ENCODE data around the gene MAGI3.

MAGI3 gene

DNA sequence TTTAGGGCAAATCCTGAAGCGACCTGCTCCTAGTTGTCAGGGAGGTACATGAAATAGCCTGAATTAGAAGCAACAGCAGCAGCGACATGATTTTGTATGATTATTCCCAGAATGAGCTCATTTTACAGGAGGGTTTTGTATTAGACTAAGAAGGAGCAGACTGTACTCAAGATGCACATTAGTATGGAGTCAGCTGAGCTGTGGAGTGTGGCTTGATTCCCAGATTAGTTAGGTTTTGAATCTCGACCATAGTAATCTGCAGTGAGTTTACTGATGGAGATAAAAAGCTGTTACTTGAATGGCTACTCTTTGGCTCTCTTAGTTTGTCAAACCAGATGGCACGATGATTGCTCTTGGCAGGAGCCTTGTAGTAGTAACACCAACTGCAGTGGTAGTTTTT lies 225.8 kb downstream of the MAGI3 start:
- Histone ChIP-seq H3K27me3 (ENCODE audit: control insufficient read depth in 1 of 2, insufficient read depth in 2 of 2, low read length in 2 of 2) (no peaks in the 10 kb centered on the region), H3K4me3 (ENCODE audit: low read length in 2 of 2) (no peak overlapping the region), H3K27ac (ENCODE audit: low read length) (no peak overlapping the region), H3K36me3 (ENCODE audit: control insufficient read depth in 2 of 2, insufficient read depth in 2 of 2, low read length in 2 of 2) (no peaks in the 10 kb centered on the region), H3K4me1 (ENCODE audit: control insufficient read depth, insufficient read depth, low read length) (no peaks in the 10 kb centered on the region), H3K9me3 (ENCODE audit: control insufficient read depth in 2 of 2, low read length in 2 of 2) (no peaks in the 10 kb centered on the region), H3K9ac (ENCODE audit: low read length in 2 of 2) (no peak overlapping the region)

DNA sequence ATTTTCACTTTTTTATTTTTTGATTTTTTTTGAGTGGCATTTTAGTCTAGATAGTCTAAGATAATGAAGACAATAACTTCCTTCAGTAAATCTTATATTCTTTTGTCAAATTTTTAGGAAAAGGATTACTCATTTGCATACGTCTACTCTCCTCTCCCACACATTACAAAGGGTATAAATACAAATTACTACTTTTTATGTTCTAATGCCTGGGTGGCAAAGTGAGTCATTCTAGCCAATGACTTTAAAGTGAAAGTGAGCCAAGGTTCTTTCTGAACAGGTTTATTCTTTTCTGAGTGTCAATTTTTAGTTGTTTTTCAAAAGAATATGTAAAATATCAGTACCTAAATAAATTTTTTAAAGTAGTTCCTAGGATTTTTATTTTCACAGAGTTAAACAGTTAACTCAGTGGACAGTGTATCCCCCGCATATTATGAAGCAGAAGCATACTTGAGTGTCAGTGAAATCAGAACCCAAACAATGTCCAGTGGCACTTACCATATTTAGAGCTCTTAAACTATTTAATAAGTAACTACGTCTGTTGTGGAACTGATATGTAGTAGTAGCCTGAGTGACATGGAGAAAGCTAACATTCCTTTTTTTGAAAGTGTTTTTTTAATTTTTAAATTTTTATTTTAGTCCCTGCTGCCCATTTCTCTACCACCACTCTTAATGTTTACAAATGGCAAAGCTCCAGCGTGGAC lies 227.3 kb downstream of the MAGI3 start:
- Histone ChIP-seq H3K4me3 (ENCODE audit: low read length in 2 of 2) (no peak overlapping the region), H3K27ac (ENCODE audit: low read length) (no peak overlapping the region), H3K9me3 (ENCODE audit: control insufficient read depth in 2 of 2, low read length in 2 of 2) (no peaks in the 10 kb centered on the region)

DNA sequence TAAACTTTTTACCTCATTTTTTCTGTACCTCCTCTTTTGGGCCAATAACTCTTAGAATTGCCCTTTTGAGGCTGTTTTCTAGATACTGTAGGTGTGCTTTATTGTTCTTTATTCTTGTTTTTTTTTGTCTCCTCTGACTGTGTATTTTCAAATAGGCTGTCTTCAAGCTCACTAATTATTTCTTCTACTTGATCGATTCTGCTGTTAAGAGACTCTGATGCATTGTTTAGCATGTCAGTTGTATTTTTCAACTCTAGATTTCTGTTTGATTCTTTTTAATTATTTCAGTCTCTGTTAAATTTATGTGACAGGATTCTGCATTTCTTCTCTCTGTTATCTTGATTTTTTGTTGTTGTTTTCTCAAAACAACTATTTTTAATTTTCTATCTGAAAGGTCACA lies 238.7 kb downstream of the MAGI3 start:
- H3K27ac ChIP-seq (ENCODE audit: low read length), result no peak overlapping the region
- no peaks in the 10 kb centered on the region for H3K27me3 ChIP-seq (ENCODE audit: control insufficient read depth in 1 of 2, insufficient read depth in 2 of 2, low read length in 2 of 2)
- H3K9ac ChIP-seq (ENCODE audit: low read length in 2 of 2), result no peak overlapping the region
- H3K4me3 ChIP-seq (ENCODE audit: low read length in 2 of 2), result no peak overlapping the region
- H3K9me3 ChIP-seq (ENCODE audit: control insufficient read depth in 2 of 2, low read length in 2 of 2), result peaks cover 0 to 3% of the 10 kb centered on the region in 2 donors
- no peaks in the 10 kb centered on the region for H3K36me3 ChIP-seq (ENCODE audit: control insufficient read depth in 2 of 2, insufficient read depth in 2 of 2, low read length in 2 of 2)
- H3K4me1 ChIP-seq (ENCODE audit: control insufficient read depth, insufficient read depth, low read length), result no peaks in the 10 kb centered on the region

More for the DNA sequence above, 227.3 kb downstream of the MAGI3 start:
- no peak overlapping the region for H3K9ac ChIP-seq (ENCODE audit: low read length in 2 of 2)
- no peaks in the 10 kb centered on the region for H3K27me3 ChIP-seq (ENCODE audit: control insufficient read depth in 1 of 2, insufficient read depth in 2 of 2, low read length in 2 of 2)
- no peaks in the 10 kb centered on the region for H3K36me3 ChIP-seq (ENCODE audit: control insufficient read depth in 2 of 2, insufficient read depth in 2 of 2, low read length in 2 of 2)
- no peaks in the 10 kb centered on the region for H3K4me1 ChIP-seq (ENCODE audit: control insufficient read depth, insufficient read depth, low read length)

DNA sequence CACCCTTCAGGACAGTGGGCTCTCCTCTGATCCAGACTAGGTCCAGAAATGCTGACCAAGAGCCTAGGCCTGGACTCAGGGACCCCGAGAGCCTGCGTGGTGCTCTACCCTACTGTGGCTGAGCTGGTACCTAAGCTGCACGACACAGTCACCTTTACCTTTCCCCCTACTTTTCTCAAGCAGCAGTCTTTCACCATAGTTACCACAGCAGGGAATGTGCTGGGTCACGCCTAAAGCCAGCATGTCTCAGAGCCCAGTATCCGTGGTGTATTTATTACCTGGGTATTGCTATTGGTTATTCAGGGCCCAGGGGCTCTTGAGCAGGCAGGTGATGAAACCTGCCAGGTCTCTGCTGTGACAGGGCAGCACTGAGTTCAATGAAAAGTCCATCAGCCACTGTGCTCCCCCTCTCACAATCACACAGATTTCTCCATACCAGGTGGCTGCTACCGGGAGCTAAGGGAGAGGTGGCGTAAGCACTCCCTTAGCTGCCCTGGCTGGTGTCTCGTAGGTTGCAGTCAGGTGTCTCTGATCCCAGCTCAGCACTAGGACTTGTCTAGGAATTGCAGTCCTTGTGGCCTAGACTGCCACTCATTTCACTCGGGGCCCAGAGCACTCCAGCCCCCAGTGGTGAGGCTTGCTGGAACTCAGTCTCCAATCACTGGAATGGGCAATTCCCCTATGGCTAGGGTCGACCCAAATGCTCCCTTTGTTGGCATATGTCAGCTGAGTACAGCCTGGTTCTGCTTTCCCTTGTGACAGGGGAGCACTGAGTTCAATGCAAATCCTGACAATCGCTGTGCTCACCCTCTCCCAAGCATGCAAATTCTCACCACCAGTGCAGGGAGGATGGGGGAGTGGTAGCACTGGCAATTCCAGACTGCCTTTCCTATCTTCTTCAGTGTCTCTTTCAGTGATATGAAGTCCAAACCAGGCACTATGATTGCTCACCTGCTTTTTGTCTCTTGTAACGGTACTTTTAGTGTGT lies 240.3 kb downstream of the MAGI3 start:
- no peaks in the 10 kb centered on the region for H3K36me3 ChIP-seq (ENCODE audit: control insufficient read depth in 2 of 2, insufficient read depth in 2 of 2, low read length in 2 of 2)
- no peak overlapping the region for H3K27ac ChIP-seq (ENCODE audit: low read length)
- no peak overlapping the region for H3K4me3 ChIP-seq (ENCODE audit: low read length in 2 of 2)
- H3K27me3 ChIP-seq (ENCODE audit: control insufficient read depth in 1 of 2, insufficient read depth in 2 of 2, low read length in 2 of 2), result no peaks in the 10 kb centered on the region
- no peaks in the 10 kb centered on the region for H3K4me1 ChIP-seq (ENCODE audit: control insufficient read depth, insufficient read depth, low read length)
- H3K9ac ChIP-seq (ENCODE audit: low read length in 2 of 2), result no peak overlapping the region
- H3K9me3 ChIP-seq (ENCODE audit: control insufficient read depth in 2 of 2, low read length in 2 of 2), result peaks cover 0 to 3% of the 10 kb centered on the region in 2 donors

DNA sequence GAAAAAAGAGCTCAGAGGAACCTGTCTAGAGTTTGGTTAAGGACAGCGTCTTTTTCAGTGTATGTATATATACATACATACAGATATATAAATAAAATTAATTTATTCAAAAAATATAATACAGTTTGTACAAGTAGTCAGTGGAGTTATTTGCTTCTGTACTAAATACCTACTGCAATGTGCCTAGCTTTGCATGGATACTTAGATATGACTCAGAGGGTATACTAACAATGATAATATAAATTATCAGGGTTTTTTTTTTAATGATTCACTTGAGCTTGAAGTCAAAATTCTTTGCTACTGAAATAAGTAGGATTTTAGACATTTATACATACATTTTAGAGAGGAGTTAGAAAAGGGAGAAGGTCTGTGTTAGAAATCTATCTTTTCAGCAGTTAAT lies 251.1 kb downstream of the MAGI3 start:
- Histone ChIP-seq H3K4me1 (ENCODE audit: control insufficient read depth, insufficient read depth, low read length) (no peaks in the 10 kb centered on the region), H3K36me3 (ENCODE audit: control insufficient read depth in 2 of 2, insufficient read depth in 2 of 2, low read length in 2 of 2) (peaks cover 6 to 7% of the 10 kb centered on the region in 2 donors), H3K27me3 (ENCODE audit: control insufficient read depth in 1 of 2, insufficient read depth in 2 of 2, low read length in 2 of 2) (no peaks in the 10 kb centered on the region), H3K27ac (ENCODE audit: low read length) (no peak overlapping the region), H3K4me3 (ENCODE audit: low read length in 2 of 2) (no peak overlapping the region), H3K9ac (ENCODE audit: low read length in 2 of 2) (no peak overlapping the region), H3K9me3 (ENCODE audit: control insufficient read depth in 2 of 2, low read length in 2 of 2) (no peaks in the 10 kb centered on the region)

DNA sequence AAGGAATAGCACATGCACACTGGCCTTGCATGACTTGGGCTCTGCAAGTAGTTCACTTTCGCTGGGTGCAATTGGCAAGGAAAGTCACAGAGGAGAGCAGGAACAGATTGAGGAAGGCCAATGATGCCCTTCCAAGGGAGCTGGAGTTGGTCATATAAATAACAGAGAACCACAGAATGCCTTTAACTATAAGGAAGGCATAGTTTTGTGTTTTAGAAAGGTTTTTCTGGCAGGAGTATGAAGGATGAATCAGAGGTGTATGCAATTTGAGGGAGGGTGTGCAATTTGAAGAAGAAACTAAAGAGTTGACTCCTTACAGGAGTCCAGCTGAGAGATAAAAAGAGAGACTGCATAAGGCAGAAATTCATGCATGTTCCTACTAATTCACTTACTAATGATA lies 256.8 kb downstream of the MAGI3 start:
- Histone ChIP-seq H3K27ac (ENCODE audit: low read length) (no peak overlapping the region), H3K4me1 (ENCODE audit: control insufficient read depth, insufficient read depth, low read length) (no peaks in the 10 kb centered on the region), H3K36me3 (ENCODE audit: control insufficient read depth in 2 of 2, insufficient read depth in 2 of 2, low read length in 2 of 2) (peaks cover 1 to 14% of the 10 kb centered on the region in 2 donors), H3K27me3 (ENCODE audit: control insufficient read depth in 1 of 2, insufficient read depth in 2 of 2, low read length in 2 of 2) (no peaks in the 10 kb centered on the region), H3K9ac (ENCODE audit: low read length in 2 of 2) (no peak overlapping the region), H3K9me3 (ENCODE audit: control insufficient read depth in 2 of 2, low read length in 2 of 2) (no peaks in the 10 kb centered on the region), H3K4me3 (ENCODE audit: low read length in 2 of 2) (no peak overlapping the region)

DNA sequence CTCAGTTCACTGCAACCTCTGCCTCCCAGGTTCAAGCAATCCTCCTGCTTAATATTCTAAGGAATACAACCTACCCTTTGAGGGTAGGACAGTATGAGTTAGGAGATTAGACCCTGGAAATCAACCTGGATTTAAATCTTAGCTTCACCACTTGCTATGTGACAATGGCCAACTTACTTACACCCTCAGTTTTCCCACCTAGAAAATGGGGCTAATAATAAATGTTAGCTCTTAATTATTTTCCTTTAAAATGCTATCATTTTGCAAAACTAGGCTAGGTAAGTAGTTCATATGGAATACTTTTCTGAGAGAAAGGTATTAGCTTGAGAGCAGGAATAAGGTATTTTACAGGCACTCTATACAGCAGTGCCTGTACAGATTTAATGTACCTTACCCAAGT lies 258.2 kb downstream of the MAGI3 start:
- no peaks in the 10 kb centered on the region for H3K9me3 ChIP-seq (ENCODE audit: control insufficient read depth in 2 of 2, low read length in 2 of 2)
- peaks cover 0 to 12% of the 10 kb centered on the region in 2 donors for H3K36me3 ChIP-seq (ENCODE audit: control insufficient read depth in 2 of 2, insufficient read depth in 2 of 2, low read length in 2 of 2)
- no peaks in the 10 kb centered on the region for H3K27me3 ChIP-seq (ENCODE audit: control insufficient read depth in 1 of 2, insufficient read depth in 2 of 2, low read length in 2 of 2)

DNA sequence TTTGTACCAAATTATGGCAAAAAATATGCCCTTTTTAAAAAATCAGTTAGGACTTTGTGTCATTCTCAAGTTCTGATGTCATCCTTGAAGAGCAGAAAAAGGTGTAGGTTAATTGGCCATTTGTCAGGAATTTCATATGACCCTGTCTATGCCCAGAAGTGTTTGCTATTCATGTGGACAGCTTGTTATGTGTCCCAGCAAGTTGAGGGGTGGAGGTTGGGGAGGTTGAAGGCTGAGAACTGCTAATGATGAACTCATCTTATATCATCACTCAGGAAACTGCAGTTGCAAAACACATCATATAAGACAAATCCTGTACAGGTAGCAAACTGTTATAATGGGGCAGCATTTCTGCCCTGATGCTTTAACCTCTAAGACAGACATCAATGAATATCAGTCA lies 262.5 kb downstream of the MAGI3 start:
- Histone ChIP-seq H3K9me3 (ENCODE audit: control insufficient read depth in 2 of 2, low read length in 2 of 2) (no peaks in the 10 kb centered on the region), H3K27ac (ENCODE audit: low read length) (no peak overlapping the region), H3K36me3 (ENCODE audit: control insufficient read depth in 2 of 2, insufficient read depth in 2 of 2, low read length in 2 of 2) (peaks cover 0 to 5% of the 10 kb centered on the region in 2 donors), H3K4me3 (ENCODE audit: low read length in 2 of 2) (no peak overlapping the region), H3K4me1 (ENCODE audit: control insufficient read depth, insufficient read depth, low read length) (peaks cover 4% of the 10 kb centered on the region), H3K9ac (ENCODE audit: low read length in 2 of 2) (no peak overlapping the region), H3K27me3 (ENCODE audit: control insufficient read depth in 1 of 2, insufficient read depth in 2 of 2, low read length in 2 of 2) (no peaks in the 10 kb centered on the region)

More for the DNA sequence above, 258.2 kb downstream of the MAGI3 start:
- H3K27ac ChIP-seq (ENCODE audit: low read length), result no peak overlapping the region
- H3K4me3 ChIP-seq (ENCODE audit: low read length in 2 of 2), result no peak overlapping the region
- no peaks in the 10 kb centered on the region for H3K4me1 ChIP-seq (ENCODE audit: control insufficient read depth, insufficient read depth, low read length)
- no peak overlapping the region for H3K9ac ChIP-seq (ENCODE audit: low read length in 2 of 2)

DNA sequence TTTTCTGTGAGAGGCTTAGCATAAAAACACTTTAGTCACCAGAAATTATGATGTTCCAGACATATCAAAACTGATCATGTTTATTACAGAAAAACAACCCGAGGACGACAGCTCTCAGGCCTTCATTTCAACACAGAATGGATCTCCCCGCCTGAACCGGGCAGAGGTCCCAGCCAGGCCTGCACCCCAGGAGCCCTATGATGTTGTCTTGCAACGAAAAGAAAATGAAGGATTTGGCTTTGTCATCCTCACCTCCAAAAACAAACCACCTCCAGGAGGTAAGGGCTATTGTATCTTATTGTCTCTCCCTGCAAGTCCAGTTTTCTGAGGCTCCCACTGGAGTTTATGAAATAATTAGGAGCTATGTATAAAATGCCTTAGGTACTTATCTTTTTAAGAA lies 263.4 kb downstream of the MAGI3 start:
- H3K4me3 ChIP-seq (ENCODE audit: low read length in 2 of 2), result no peak overlapping the region
- peaks cover 0 to 2% of the 10 kb centered on the region in 2 donors for H3K36me3 ChIP-seq (ENCODE audit: control insufficient read depth in 2 of 2, insufficient read depth in 2 of 2, low read length in 2 of 2)
- no peak overlapping the region for H3K27ac ChIP-seq (ENCODE audit: low read length)
- H3K9ac ChIP-seq (ENCODE audit: low read length in 2 of 2), result no peak overlapping the region
- no peaks in the 10 kb centered on the region for H3K27me3 ChIP-seq (ENCODE audit: control insufficient read depth in 1 of 2, insufficient read depth in 2 of 2, low read length in 2 of 2)
- H3K9me3 ChIP-seq (ENCODE audit: control insufficient read depth in 2 of 2, low read length in 2 of 2), result no peaks in the 10 kb centered on the region
- peaks cover 4% of the 10 kb centered on the region for H3K4me1 ChIP-seq (ENCODE audit: control insufficient read depth, insufficient read depth, low read length)

DNA sequence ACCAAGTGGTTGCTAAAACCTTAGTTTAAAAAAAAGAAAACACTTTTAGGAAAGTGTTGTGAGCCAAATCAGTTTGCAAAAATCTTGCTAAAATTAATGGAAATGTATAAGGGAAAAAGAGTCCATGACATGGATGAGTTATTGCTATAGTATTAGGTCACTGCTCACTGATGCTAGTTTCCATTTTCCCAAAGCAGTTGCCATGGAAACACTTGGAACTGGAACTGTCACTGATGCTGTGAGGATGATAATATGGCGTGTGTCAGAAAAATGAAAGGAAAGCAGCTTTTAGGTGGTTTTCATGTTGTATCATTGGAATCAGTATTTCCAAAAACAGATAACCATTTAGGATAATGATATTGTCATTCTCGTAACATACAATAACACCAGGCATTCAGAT lies 264.6 kb downstream of the MAGI3 start:
- Histone ChIP-seq H3K27me3 (ENCODE audit: control insufficient read depth in 1 of 2, insufficient read depth in 2 of 2, low read length in 2 of 2) (no peaks in the 10 kb centered on the region), H3K4me3 (ENCODE audit: low read length in 2 of 2) (no peak overlapping the region), H3K27ac (ENCODE audit: low read length) (no peak overlapping the region), H3K36me3 (ENCODE audit: control insufficient read depth in 2 of 2, insufficient read depth in 2 of 2, low read length in 2 of 2) (no peaks in the 10 kb centered on the region), H3K9ac (ENCODE audit: low read length in 2 of 2) (no peak overlapping the region), H3K4me1 (ENCODE audit: control insufficient read depth, insufficient read depth, low read length) (peaks cover 4% of the 10 kb centered on the region), H3K9me3 (ENCODE audit: control insufficient read depth in 2 of 2, low read length in 2 of 2) (no peaks in the 10 kb centered on the region)

All from stomach smooth muscle (tissue), 2 donors.